Caki2 (cell line): ENCODE results near the gene GLIPR1. TPM values are rescaled to one million over a fixed set of nuclear protein-coding genes. Genes with fewer than 3 reads are reported as not detected.
"Not testable (repeated sequence)": the region's sequence is repeated elsewhere in the genome, so short reads cannot be mapped to it uniquely, and the experiment has no call there.

Experiments used
- DNase-seq: peaks from one replicate; pipeline ENCODE4 v3.0.0-alpha.2; 2015; ENCODE audit warnings: low read depth
- in situ Hi-C: cut with HindIII; loops from 2 replicates; pipeline ENCODE4 v1.10.0; 2016; ENCODE audit warnings: low sequenced_read_pairs, low pct_unique_long_range_greater_than_20kb, mixed read lengths
- total RNA-seq: library from RNA; depleted of rRNA; stranded (reverse); fragments of >200 nt; shearing (Covaris generic); gene quantifications from 2 replicates; pipeline ENCODE4 v1.2.3, GENCODE V29; 2014; ENCODE audit warnings: low replicate concordance

GLIPR1 gene
- total RNA-seq, 1 experiment from 2014 or later: 25.5 TPM

DNA sequence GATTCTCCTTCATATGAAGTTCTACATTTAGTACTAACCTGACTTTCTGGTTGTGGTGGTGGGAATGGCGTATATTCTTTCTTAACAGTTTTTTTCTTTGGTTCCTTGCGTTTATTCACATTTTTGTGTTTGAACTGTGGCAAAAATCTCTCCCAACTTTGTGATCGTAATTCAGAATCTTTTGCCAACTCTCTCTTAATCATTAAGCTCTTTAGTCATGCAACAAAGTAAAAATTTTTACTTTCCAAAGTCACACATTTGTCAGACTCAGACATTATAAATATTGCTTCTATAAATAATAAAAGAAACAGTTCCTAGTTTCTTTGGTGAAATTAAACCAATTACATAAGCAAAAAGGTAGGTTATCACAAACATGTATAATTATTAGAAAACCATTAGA, 23.3 kb downstream of the GLIPR1 start:
- DNase-seq: no peak
- in situ Hi-C loops: no loop called here

DNA sequence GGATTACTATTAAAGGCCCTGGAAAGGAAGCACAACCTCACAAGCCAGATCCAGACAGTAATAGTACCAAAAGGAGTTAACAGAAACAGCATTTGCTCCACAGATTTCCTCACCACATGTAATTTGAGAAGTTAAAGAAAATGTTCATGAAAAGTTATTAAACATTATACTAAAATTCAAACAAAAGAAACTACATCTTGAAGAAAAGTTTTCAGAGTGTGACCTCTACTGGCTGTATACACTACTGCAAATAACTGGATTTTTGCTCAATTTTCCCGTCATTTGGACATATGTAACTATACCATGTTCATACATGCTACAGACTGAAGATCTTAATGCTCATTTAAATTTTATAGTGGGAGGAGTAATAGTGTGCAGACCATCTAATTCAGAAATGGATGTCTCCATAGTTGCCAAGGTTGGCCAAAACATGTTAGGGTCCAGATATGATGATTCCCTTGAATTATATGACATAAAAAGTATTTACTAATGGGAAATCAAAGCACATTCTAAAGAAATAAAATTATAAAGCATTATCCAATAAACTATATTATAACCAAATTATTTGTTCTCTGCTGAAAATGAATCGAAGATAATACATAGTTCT, 25.3 kb downstream of the GLIPR1 start:
- DNase-seq: no peak
- in situ Hi-C loops: no loop called here

DNA sequence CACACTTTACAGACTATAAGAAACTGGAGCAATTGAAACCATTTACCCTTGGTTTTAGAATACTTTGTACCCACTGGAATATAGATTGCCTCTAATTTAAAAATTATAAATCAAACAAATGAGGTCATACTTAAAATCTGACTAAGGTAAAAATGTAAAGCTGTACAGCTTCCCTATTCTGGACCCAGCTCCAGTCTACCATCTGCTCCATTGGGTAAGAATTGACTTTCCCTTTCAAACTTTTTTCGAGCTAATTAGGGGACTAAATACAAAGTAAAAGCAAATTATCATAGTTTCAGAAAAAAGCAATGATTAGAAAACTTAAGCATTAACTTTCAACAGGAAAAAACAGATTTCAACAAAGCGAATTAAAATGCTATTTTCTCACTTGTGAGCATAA, 26.5 kb downstream of the GLIPR1 start:
- in situ Hi-C loops: no loop called here
- DNase-seq: no peak

DNA sequence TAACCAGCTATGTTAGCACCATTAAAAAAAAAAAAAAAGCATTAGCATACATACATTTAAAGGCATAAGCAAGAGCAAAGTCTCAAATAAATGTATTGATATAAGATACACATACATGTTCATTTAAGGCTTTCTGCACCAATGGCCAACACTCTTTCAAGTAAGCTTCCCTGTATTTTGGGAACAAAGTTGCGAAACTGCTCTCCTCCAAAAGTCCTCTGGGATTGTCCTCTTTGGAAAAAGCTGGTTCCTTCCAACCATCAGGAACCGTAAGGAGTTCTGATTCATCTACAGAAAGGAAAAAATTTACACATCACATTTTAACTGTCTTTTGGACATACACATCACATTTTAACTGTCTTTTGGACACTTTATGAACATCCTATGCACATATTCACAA, 27.6 kb downstream of the GLIPR1 start:
- no peak for DNase-seq
- in situ Hi-C loops: no loop called here

GRCh38 chr12:75509621-75510020, 29.1 kb downstream of the GLIPR1 start:
- no peak for DNase-seq
- in situ Hi-C loops: no loop called here

- DNase-seq: peak; percentile 98
- in situ Hi-C loops: no loop called here
Measured at GRCh38 chr12:75511116-75512048, 30.8 kb downstream of the GLIPR1 start, which contains the start of gene KRR1. Gene KRR1 (minus strand): TSS chr12:75511609. CDS start chr12:75511597, 12 bp downstream.

DNA sequence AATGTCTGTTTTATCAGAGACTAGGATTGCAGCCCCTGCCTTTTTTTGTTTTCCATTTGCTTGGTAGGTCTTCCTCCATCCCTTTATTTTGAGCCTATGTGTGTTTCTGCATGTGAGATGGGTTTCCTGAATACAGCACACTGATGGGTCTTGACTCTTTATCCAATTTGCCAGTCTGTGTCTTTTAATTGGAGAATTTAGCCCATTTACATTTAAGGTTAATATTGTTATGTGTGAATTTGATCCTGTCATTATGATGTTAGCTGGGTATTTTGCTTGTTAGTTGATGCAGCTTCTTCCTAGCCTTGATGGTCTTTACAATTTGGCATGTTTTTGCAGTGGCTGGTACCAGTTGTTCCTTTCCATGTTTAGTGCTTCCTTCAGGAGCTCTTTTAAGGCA, 40.7 kb downstream of the GLIPR1 start:
- in situ Hi-C loops, DNase-seq: not testable (repeated sequence)

DNA sequence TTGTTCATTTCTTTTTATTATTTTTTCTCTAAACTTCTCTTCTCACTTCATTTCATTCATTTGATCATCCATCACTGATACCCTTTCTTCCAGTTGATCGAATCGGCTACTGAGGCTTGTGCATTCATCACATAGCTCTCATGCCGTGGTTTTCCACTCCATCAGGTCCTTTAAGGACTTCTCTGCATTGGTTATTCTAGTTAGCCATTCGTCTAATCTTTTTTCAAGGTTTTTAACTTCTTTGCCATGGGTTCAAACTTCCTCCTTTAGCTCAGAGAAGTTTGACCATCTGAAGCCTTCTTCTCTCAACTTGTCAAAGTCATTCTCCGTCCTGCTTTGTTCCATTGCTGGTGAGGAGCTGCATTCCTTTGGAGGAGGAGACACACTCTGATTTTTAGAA, 41.6 kb downstream of the GLIPR1 start:
- in situ Hi-C loops, DNase-seq: not testable (repeated sequence)

DNA sequence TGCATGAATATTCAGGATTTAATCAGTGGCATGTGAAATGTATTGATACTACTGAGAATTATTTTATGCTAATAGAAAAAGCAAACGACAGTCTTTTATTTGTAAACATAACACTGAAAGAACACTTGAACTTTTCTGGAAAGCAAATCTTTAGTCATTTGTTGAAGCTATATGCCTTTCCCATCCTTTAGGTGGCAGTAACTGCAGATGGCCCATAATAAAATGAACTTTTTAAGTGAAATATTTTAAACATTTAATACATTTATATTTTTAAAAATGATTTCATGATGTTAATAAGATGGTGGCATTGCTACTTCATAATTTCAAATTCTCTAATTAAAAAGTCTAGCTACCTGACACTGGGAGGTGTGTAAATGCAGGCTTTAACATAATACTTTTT, 44.7 kb downstream of the GLIPR1 start:
- in situ Hi-C loops: loop anchor here (25.0 kb wide), 1 partner anchor 512 kb away; the partner anchor contains the start of gene PHLDA1
- no peak for DNase-seq

- in situ Hi-C loops: loop anchor here (25.0 kb wide), 1 partner anchor 510 kb away; the partner anchor contains the start of gene PHLDA1
- peak; percentile 56 for DNase-seq
Measured at GRCh38 chr12:75526655-75527511, 46.3 kb downstream of the GLIPR1 start.

DNA sequence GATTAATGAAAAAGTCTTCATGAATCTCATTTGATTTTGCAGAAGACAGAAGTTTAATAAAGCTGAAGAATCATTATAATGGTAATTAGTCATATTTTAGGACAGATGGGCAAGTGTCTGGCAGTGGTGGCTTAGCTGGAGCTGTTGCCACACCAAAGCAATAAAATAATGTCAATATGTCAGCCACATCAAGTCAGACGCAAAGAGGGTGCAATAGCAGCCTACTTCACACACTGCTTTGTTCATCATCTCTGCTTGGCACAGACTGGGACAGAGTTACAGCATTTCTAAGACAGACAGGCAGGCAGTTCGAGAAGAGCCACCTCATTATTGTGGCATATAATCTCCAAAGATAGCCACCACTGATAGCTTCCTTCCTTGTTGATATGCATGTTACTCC, 47.7 kb downstream of the GLIPR1 start:
- in situ Hi-C loops: loop anchor here (25.0 kb wide), 1 partner anchor 509 kb away; the partner anchor contains the start of gene PHLDA1
- no peak for DNase-seq

GRCh38 chr12:75528692-75529091, 48.1 kb downstream of the GLIPR1 start:
- in situ Hi-C loops: loop anchor here (25.0 kb wide), 1 partner anchor 509 kb away; the partner anchor contains the start of gene PHLDA1
- no peak for DNase-seq

GRCh38 chr12:75529316-75529715, 48.8 kb downstream of the GLIPR1 start:
- in situ Hi-C loops: loop anchor here (25.0 kb wide), 1 partner anchor 508 kb away; the partner anchor contains the start of gene PHLDA1
- DNase-seq: no peak

GRCh38 chr12:75529826-75530225, 49.3 kb downstream of the GLIPR1 start:
- DNase-seq: no peak
- in situ Hi-C loops: loop anchor here (25.0 kb wide), 1 partner anchor 507 kb away; the partner anchor contains the start of gene PHLDA1

GRCh38 chr12:75533239-75533638, 52.7 kb downstream of the GLIPR1 start:
- in situ Hi-C loops: loop anchor here (25.0 kb wide), 1 partner anchor 504 kb away; the partner anchor contains the start of gene PHLDA1
- DNase-seq: no peak

- in situ Hi-C loops: loop anchor here (25.0 kb wide), 1 partner anchor 497 kb away; the partner anchor contains the start of gene PHLDA1
- no peak for DNase-seq
Measured at GRCh38 chr12:75539889-75540288, 59.3 kb downstream of the GLIPR1 start.

- in situ Hi-C loops: loop anchor here (25.0 kb wide), 1 partner anchor 494 kb away; the partner anchor contains the start of gene PHLDA1
- no peak for DNase-seq
Measured at GRCh38 chr12:75542942-75543341, 62.4 kb downstream of the GLIPR1 start.

GRCh38 chr12:75543529-75543928, 63.0 kb downstream of the GLIPR1 start:
- no peak for DNase-seq
- in situ Hi-C loops: loop anchor here (25.0 kb wide), 1 partner anchor 494 kb away; the partner anchor contains the start of gene PHLDA1
